Measurements from ENCODE around the gene EFL1. TPM values are rescaled to one million over a fixed set of nuclear protein-coding genes. Genes with fewer than 3 reads are reported as not detected.

EFL1 gene
- total and polyA plus RNA-seq, 9 of the 15 experiments (the other 6 are each of a cell fraction or from before 2014, with no cell fraction given), result 4.8 to 32.5 (median 16.9) TPM

DNA sequence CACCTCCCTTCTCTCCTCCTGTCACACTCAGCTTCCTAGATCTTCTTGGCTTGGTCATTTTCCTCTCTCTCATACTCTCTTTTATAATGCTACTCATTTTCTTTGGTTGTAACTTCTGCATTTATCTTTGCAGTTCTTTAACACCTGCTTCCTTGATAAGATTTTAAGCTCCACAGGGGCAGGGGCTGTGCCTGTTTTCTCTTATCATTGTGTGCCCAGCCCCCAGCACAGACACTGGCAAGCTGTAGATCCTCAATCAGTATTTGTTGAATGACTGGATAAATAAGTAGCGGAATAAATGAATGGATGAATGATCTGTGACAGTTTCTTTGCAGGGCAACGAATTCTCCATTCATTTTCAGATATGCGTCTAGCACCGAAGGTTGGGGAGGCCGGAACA lies 152.4 kb downstream of the EFL1 start (continued):
- TF ChIP-seq, protein P1, sequence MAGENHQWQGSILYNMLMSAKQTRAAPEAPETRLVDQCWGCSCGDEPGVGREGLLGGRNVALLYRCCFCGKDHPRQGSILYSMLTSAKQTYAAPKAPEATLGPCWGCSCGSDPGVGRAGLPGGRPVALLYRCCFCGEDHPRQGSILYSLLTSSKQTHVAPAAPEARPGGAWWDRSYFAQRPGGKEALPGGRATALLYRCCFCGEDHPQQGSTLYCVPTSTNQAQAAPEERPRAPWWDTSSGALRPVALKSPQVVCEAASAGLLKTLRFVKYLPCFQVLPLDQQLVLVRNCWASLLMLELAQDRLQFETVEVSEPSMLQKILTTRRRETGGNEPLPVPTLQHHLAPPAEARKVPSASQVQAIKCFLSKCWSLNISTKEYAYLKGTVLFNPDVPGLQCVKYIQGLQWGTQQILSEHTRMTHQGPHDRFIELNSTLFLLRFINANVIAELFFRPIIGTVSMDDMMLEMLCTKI (IDR thresholded peaks at IDR 0.05; ENCODE audit: partially characterized antibody), result no peak
- TF ChIP-seq, protein P2, sequence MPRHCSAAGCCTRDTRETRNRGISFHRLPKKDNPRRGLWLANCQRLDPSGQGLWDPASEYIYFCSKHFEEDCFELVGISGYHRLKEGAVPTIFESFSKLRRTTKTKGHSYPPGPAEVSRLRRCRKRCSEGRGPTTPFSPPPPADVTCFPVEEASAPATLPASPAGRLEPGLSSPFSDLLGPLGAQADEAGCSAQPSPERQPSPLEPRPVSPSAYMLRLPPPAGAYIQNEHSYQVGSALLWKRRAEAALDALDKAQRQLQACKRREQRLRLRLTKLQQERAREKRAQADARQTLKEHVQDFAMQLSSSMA (CRISPR knock-in tag; IDR thresholded peaks at IDR 0.05), result no peak
- TF ChIP-seq TEAD4 (IDR thresholded peaks at IDR 0.05; ENCODE audit: low read length) (peak; percentile 68), TEAD4 (CRISPR knock-in tag; IDR thresholded peaks at IDR 0.05; ENCODE audit: borderline replicate concordance) (no peak), KDM1A (IDR thresholded peaks at IDR 0.05) (peak in 1 of 2 experiments; percentile 54; a peak in 2 of 4 replicates)

DNA sequence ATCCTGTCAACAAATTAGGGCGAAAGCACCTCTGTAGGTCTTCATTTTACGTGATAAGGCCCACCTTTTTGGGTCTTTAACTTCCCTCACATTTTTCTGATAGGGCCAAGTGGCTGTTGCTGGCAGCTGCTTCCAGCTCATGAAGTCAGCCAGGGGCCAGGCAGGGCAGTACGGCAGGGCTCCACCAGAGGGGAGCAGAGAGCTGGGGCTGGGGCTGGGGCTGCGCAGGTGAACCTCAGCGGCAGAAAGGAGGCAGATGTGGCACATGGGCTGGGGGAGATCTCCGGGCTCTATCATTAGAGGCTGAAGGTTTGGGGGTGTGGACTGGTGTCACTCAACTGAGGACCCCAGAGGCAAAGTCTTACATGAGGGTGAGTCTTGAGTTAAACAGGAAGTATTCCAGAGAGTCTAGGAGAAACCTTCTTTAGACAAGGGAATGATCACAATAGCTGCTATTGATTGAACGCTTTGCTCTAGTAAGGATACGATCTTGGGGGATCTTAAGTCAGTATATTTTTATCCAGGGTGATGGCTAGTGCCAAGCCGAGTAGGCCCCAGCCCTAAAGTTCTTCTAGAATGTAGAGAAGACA lies 153.9 kb downstream of the EFL1 start:
- FAIRE-seq (peak; percentile 79), ATAC-seq (peak; percentile 97), DNase-seq (ENCODE audit: extremely low read depth in 1 of 4, low spot score in 3 of 4) (peak; percentile 78 to 88 (median 85))
- no peaks in the 10 kb centered on the region for H3K9me3 ChIP-seq (replicated peaks; ENCODE audit: control insufficient read depth, insufficient read depth, low read depth, low read length)
- H3K9me1 ChIP-seq (ENCODE audit: control insufficient read depth, insufficient read depth, low read length), result no peaks in the 10 kb centered on the region
- BruUV-seq (replicated peaks), result no TSS peak
- ChIA-PET CTCF (ENCODE audit: low intra/inter-chr PET ratio) (interaction anchor here (0.6 to 1.3 kb wide), 4 partner anchors 31 to 628 kb away, joined by 3 to 6 read pairs (median 4); no protein-coding TSS in a partner anchor), POLR2A (interaction anchor here (0.6 to 1.6 kb wide), 6 partner anchors 8 to 334 kb away, joined by 3 to 6 read pairs (median 4); no protein-coding TSS in a partner anchor)
- H4K20me1 ChIP-seq (replicated peaks; ENCODE audit: control insufficient read depth, insufficient read depth, low read length), result no peaks in the 10 kb centered on the region
- intact Hi-C loops (cut with micrococcal nuclease) (loop anchor here (1.0 to 10.0 kb wide), 4 partner anchors 31 to 704 kb away; no protein-coding TSS in a partner anchor), in situ Hi-C loops (cut with MboI) (loop anchor here (25.0 kb wide), 1 partner anchor 621 kb away; no protein-coding TSS in a partner anchor)
- peaks cover 5 to 15% of the 10 kb centered on the region in 2 experiments; a peak in 4 of 5 replicates for H3K4me1 ChIP-seq (replicated peaks in 1 of 2; ENCODE audit: control insufficient read depth in 2 of 2, insufficient read depth in 2 of 2, low read length in 2 of 2)
- H3K36me3 ChIP-seq (ENCODE audit: control insufficient read depth, insufficient read depth, low read length), result no peaks in the 10 kb centered on the region
- 3% methylated on average over 9 of the region's 9 CpGs for WGBS (ENCODE audit: insufficient coverage, low coverage, missing lambda C conversion rate)
- H2AFZ ChIP-seq (ENCODE audit: low read depth, low read length), result peak overlapping the region; percentile 71
- no peak overlapping the region for H3K9ac ChIP-seq (ENCODE audit: insufficient read depth in 1 of 2, low read depth in 2 of 2, low read length in 2 of 2)
- H3K27me3 ChIP-seq (ENCODE audit: control insufficient read depth in 2 of 2, insufficient read depth in 2 of 2, low read length in 2 of 2), result peaks cover 8 to 17% of the 10 kb centered on the region in 2 experiments; a peak in 4 of 5 replicates
- H3K4me3 ChIP-seq, result no peak overlapping the region
- H3K79me2 ChIP-seq (ENCODE audit: control insufficient read depth, insufficient read depth, low read length), result no peaks in the 10 kb centered on the region
- H3K4me2 ChIP-seq (ENCODE audit: insufficient read depth, low read length), result no peak overlapping the region
- no peak overlapping the region for H3K27ac ChIP-seq (ENCODE audit: extremely low read depth, low read depth, low read length)
- peak; percentile 28; the same call in 1 of the 2 replicates for TF ChIP-seq BHLHE40 (IDR thresholded peaks at IDR 0.05; ENCODE audit: low read length)
- 0 out of 2 replicates have a peak, but pooled peaks have one; percentile 31 for TF ChIP-seq GABPB1 (CRISPR knock-in tag; IDR thresholded peaks at IDR 0.05)
- TF ChIP-seq RB1 (IDR thresholded peaks at IDR 0.05; ENCODE audit: low read depth), result peak; percentile 75
- no peak for TF ChIP-seq SMARCC2 (IDR thresholded peaks at IDR 0.05; ENCODE audit: low read depth)
- TF ChIP-seq MBD2 (IDR thresholded peaks at IDR 0.05; ENCODE audit: borderline replicate concordance, low read depth), result no peak
- TF ChIP-seq ZNF384 (IDR thresholded peaks at IDR 0.05; ENCODE audit: low read depth, low read length), result 0 out of 2 replicates have a peak, but pooled peaks have one; percentile 22
- peak; percentile 69 to 75 for TF ChIP-seq NRF1 (conservative IDR thresholded peaks at IDR 0.05 in 1 of 2, IDR thresholded peaks at IDR 0.05 in 1 of 2)
- 0 out of 2 replicates have a peak, but pooled peaks have one; percentile 18 for TF ChIP-seq HCFC1 (IDR thresholded peaks at IDR 0.05; ENCODE audit: low read depth, low read length)
- TF ChIP-seq RAD21 (CRISPR knock-in tag; conservative IDR thresholded peaks at IDR 0.05 in 1 of 2, IDR thresholded peaks at IDR 0.05 in 1 of 2), result peak; percentile 79 to 92
- 0 out of 2 replicates have a peak, but pooled peaks have one; percentile 35 for TF ChIP-seq XRCC5 (IDR thresholded peaks at IDR 0.05; ENCODE audit: low read depth, low read length)
- no peak for TF ChIP-seq XRCC3 (IDR thresholded peaks at IDR 0.05)
- 0 out of 2 replicates have a peak, but pooled peaks have one; percentile 45 for TF ChIP-seq CC2D1A (IDR thresholded peaks at IDR 0.05)
- TF ChIP-seq CTBP1 (IDR thresholded peaks at IDR 0.05; ENCODE audit: borderline replicate concordance), result 0 out of 2 replicates have a peak, but pooled peaks have one; percentile 17
- peak; percentile 30; the same call in 1 of the 2 replicates for TF ChIP-seq KLF16 (IDR thresholded peaks at IDR 0.05)

Data from K562 (cell line).